ENCODE results near the gene SMC5. TPM values are rescaled to one million over a fixed set of nuclear protein-coding genes. Genes with fewer than 3 reads are reported as not detected.

The SMC5 gene
- total and polyA plus RNA-seq, 4 donors: 5.6 to 70.8 (median 10.3) TPM

DNA sequence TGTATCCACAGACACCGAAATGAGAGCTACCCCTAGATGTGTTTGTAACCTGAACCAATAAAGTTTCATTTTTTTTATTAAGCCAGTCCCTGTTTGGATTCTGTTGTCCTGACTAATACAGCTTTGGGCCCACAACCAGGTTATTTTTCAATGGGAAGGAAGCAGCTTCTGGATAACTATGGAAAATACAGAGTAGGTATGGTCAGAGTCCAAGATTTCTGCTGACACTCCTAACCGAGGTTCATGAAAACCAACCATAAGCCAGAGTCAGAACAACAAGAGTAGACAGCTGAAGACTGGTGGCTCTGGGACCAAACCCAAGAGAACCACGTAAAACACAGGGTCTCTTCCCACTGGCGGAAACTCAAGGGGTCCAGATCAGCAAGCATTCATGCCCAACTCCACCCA, 144.8 kb downstream of the SMC5 start:
- DNase-seq (ENCODE audit: low spot score): no peak
- 64% methylated on average over 4 of the region's 4 CpGs for WGBS
- Histone ChIP-seq H3K9ac (ENCODE audit: low read depth in 1 of 2, low read length in 2 of 2) (no peak overlapping the region), H3K27me3 (ENCODE audit: control insufficient read depth in 4 of 4, insufficient read depth in 4 of 4, low read length in 3 of 4) (no peaks in the 10 kb centered on the region), H3K4me3 (ENCODE audit: low read depth in 1 of 3, low read length in 3 of 3) (no peak overlapping the region), H3K36me3 (ENCODE audit: control insufficient read depth in 4 of 4, insufficient read depth in 3 of 4, low read depth in 1 of 4, low read length in 3 of 4) (peaks cover 0 to 5% (median 0%) of the 10 kb centered on the region in 4 donors), H3K9me3 (ENCODE audit: control insufficient read depth in 4 of 4, low read length in 3 of 4) (no peaks in the 10 kb centered on the region), H3K27ac (ENCODE audit: low read depth in 1 of 2, low read length in 2 of 2) (peak overlapping the region; percentile 4 to 44), H3K4me1 (ENCODE audit: control insufficient read depth in 4 of 4, insufficient read depth in 4 of 4, low read length in 3 of 4) (peaks cover 24 to 66% (median 51%) of the 10 kb centered on the region in 4 donors)
- TF ChIP-seq NR2F2 (IDR thresholded peaks at IDR 0.05): no peak
- TF ChIP-seq HNF4G (IDR thresholded peaks at IDR 0.05): no peak
- no peak for TF ChIP-seq RXRA (IDR thresholded peaks at IDR 0.05)
- TF ChIP-seq, protein P1, sequence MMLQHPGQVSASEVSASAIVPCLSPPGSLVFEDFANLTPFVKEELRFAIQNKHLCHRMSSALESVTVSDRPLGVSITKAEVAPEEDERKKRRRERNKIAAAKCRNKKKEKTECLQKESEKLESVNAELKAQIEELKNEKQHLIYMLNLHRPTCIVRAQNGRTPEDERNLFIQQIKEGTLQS (IDR thresholded peaks at IDR 0.05): no peak
- no peak for TF ChIP-seq FOXA2 (IDR thresholded peaks at IDR 0.05)
- TF ChIP-seq HNF4A (conservative IDR thresholded peaks at IDR 0.05): peak; percentile 24 to 68
- TF ChIP-seq SP1 (IDR thresholded peaks at IDR 0.05): peak; percentile 9
- TF ChIP-seq, protein P2, sequence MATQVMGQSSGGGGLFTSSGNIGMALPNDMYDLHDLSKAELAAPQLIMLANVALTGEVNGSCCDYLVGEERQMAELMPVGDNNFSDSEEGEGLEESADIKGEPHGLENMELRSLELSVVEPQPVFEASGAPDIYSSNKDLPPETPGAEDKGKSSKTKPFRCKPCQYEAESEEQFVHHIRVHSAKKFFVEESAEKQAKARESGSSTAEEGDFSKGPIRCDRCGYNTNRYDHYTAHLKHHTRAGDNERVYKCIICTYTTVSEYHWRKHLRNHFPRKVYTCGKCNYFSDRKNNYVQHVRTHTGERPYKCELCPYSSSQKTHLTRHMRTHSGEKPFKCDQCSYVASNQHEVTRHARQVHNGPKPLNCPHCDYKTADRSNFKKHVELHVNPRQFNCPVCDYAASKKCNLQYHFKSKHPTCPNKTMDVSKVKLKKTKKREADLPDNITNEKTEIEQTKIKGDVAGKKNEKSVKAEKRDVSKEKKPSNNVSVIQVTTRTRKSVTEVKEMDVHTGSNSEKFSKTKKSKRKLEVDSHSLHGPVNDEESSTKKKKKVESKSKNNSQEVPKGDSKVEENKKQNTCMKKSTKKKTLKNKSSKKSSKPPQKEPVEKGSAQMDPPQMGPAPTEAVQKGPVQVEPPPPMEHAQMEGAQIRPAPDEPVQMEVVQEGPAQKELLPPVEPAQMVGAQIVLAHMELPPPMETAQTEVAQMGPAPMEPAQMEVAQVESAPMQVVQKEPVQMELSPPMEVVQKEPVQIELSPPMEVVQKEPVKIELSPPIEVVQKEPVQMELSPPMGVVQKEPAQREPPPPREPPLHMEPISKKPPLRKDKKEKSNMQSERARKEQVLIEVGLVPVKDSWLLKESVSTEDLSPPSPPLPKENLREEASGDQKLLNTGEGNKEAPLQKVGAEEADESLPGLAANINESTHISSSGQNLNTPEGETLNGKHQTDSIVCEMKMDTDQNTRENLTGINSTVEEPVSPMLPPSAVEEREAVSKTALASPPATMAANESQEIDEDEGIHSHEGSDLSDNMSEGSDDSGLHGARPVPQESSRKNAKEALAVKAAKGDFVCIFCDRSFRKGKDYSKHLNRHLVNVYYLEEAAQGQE (IDR thresholded peaks at IDR 0.05): no peak
- TF ChIP-seq TAF1 (conservative IDR thresholded peaks at IDR 0.05): no peak
- no peak for TF ChIP-seq EGR1 (IDR thresholded peaks at IDR 0.05; ENCODE audit: low read depth in 2 of 2)

DNA sequence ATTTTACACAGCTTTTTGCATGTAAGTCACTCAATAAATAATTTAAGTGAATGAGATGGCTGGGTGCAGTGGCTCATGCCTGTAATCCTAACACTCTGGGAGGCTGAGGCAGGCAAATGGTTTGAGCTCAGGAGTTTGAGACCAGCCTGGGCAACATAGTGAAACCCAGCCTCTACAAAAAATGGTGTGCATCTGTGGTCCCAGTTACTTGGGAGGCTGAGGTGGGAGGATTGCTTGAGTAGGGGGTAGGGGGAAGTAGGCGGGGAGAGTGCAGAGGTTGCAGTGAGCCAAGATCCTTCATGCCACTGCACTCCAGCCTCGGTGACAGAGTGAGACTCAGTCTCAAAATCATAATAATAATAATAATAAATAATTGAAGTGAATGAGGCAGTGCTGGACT, 145.5 kb downstream of the SMC5 start:
- peaks cover 24 to 66% (median 49%) of the 10 kb centered on the region in 4 donors for H3K4me1 ChIP-seq (ENCODE audit: control insufficient read depth in 4 of 4, insufficient read depth in 4 of 4, low read length in 3 of 4)
- H3K27me3 ChIP-seq (ENCODE audit: control insufficient read depth in 4 of 4, insufficient read depth in 4 of 4, low read length in 3 of 4): no peaks in the 10 kb centered on the region
- no peak overlapping the region for H3K9ac ChIP-seq (ENCODE audit: low read depth in 1 of 2, low read length in 2 of 2)
- peaks cover 0 to 5% (median 0%) of the 10 kb centered on the region in 4 donors for H3K36me3 ChIP-seq (ENCODE audit: control insufficient read depth in 4 of 4, insufficient read depth in 3 of 4, low read depth in 1 of 4, low read length in 3 of 4)
- no peaks in the 10 kb centered on the region for H3K9me3 ChIP-seq (ENCODE audit: control insufficient read depth in 4 of 4, low read length in 3 of 4)
- no peak for DNase-seq (ENCODE audit: low spot score)
- H3K27ac ChIP-seq (ENCODE audit: low read depth in 1 of 2, low read length in 2 of 2): no peak overlapping the region
- no peak overlapping the region for H3K4me3 ChIP-seq (ENCODE audit: low read depth in 1 of 3, low read length in 3 of 3)
- 70% methylated on average over 2 of the region's 2 CpGs for WGBS
- no peak for TF ChIP-seq NR2F2 (IDR thresholded peaks at IDR 0.05)
- TF ChIP-seq RAD21 (IDR thresholded peaks at IDR 0.05): no peak
- TF ChIP-seq RXRA (IDR thresholded peaks at IDR 0.05): no peak
- TF ChIP-seq, protein P3, sequence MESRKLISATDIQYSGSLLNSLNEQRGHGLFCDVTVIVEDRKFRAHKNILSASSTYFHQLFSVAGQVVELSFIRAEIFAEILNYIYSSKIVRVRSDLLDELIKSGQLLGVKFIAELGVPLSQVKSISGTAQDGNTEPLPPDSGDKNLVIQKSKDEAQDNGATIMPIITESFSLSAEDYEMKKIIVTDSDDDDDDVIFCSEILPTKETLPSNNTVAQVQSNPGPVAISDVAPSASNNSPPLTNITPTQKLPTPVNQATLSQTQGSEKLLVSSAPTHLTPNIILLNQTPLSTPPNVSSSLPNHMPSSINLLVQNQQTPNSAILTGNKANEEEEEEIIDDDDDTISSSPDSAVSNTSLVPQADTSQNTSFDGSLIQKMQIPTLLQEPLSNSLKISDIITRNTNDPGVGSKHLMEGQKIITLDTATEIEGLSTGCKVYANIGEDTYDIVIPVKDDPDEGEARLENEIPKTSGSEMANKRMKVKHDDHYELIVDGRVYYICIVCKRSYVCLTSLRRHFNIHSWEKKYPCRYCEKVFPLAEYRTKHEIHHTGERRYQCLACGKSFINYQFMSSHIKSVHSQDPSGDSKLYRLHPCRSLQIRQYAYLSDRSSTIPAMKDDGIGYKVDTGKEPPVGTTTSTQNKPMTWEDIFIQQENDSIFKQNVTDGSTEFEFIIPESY (IDR thresholded peaks at IDR 0.05): no peak
- no peak for TF ChIP-seq JUND (IDR thresholded peaks at IDR 0.05)
- TF ChIP-seq HNF4A (conservative IDR thresholded peaks at IDR 0.05): no peak
- no peak for TF ChIP-seq FOXA1 (IDR thresholded peaks at IDR 0.05)
- TF ChIP-seq FOXA2 (IDR thresholded peaks at IDR 0.05): no peak
- no peak for TF ChIP-seq YY1 (IDR thresholded peaks at IDR 0.05)

Small RNA genes lying within 50 kb of the gene (small RNA-seq; reads per million reads assigned to genes)
- not detected for gene RF00019

Other genes with a start within 250 kb of the SMC5 start
- 1 to 10 TPM in 1 of 2 donors, under 1 TPM in 1; 0.28 to 4.4 TPM for gene MAMDC2, start 215.1 kb upstream of the SMC5 start, total RNA-seq
- gene MAMDC2, start 215.1 kb upstream of the SMC5 start, polyA plus RNA-seq: 1 to 10 TPM in 1 of 2 donors, under 1 TPM in 1; 0.74 to 1.3 TPM
- gene KLF9, start 155.7 kb downstream of the SMC5 start, total RNA-seq: 10 to 100 TPM in 1 of 2 donors, 1 to 10 TPM in 1; 2.2 to 77.0 TPM
- gene KLF9, start 155.7 kb downstream of the SMC5 start, polyA plus RNA-seq: 10 to 100 TPM; 15.0 to 18.4 TPM

Data from liver (tissue), 10 donors.